CD14-positive monocyte (primary cell): Measurements from ENCODE around the gene SLF2. TPM values are rescaled to one million over a fixed set of nuclear protein-coding genes. Genes with fewer than 3 reads are reported as not detected.

ENCODE experiments used
- DNase-seq, 3 donors: peaks; one replicate each; pipeline ENCODE4 v3.0.0-alpha.2; 2011 to 2022
- H2AFZ ChIP-seq: 2 replicates; pipeline ENCODE4 v1.6.0; 2012; ENCODE audit warnings: mild to moderate bottlenecking, low read depth, low read length, inconsistent platforms; ENCODE audit not compliant: insufficient read depth, poor library complexity, severe bottlenecking
- H3K27ac ChIP-seq, 2 donors: 1 replicate in 1 of 2; 2 replicates in 1 of 2; pipeline ENCODE4 v1.5.1; 2012 to 2013; ENCODE audit warnings: low read length in 2 of 2, control low read depth in 1 of 2, inconsistent platforms in 1 of 2, low read depth in 1 of 2, mild to moderate bottlenecking in 1 of 2
- H3K27me3 ChIP-seq, 2 donors: one replicate each; pipeline versions ENCODE4 v1.6.0 to v1.6.1; 2011 to 2013; ENCODE audit warnings: low read length in 2 of 2; ENCODE audit not compliant: control insufficient read depth in 2 of 2, insufficient read depth in 2 of 2
- H3K36me3 ChIP-seq, 2 donors: replicated peaks in 1 of 2; 1 replicate in 1 of 2; 2 replicates in 1 of 2; pipeline versions ENCODE4 v1.5.1 to v1.6.1; 2012 to 2013; ENCODE audit warnings: low read length in 2 of 2, control low read depth in 1 of 2, inconsistent platforms in 1 of 2, mild to moderate bottlenecking in 1 of 2; ENCODE audit not compliant: insufficient read depth in 2 of 2, control insufficient read depth in 1 of 2
- H3K4me1 ChIP-seq, 2 donors: 1 replicate in 1 of 2; 2 replicates in 1 of 2; pipeline versions ENCODE4 v1.5.1 to v1.6.1; 2012 to 2013; ENCODE audit warnings: low read length in 2 of 2, control low read depth in 1 of 2, inconsistent platforms in 1 of 2, mild to moderate bottlenecking in 1 of 2, moderate library complexity in 1 of 2; ENCODE audit not compliant: insufficient read depth in 2 of 2, control insufficient read depth in 1 of 2
- H3K4me2 ChIP-seq: replicated peaks from 2 replicates; pipeline ENCODE3; 2012; ENCODE audit warnings: low read length, moderate library complexity, mild to moderate bottlenecking; ENCODE audit not compliant: poor library complexity, severe bottlenecking; ENCODE audit errors: extremely low read depth
- H3K4me3 ChIP-seq, 3 experiments: fragments of 200-600 bp in 1 of 3; sonication (generic) in 1 of 3; replicated peaks in 1 of 3; 1 replicate in 2 of 3; 2 replicates in 1 of 3; pipeline ENCODE4 v1.5.1; 2011 to 2013; ENCODE audit warnings: low read length in 3 of 3, mild to moderate bottlenecking in 3 of 3, control low read depth in 2 of 3, low read depth in 2 of 3, inconsistent platforms in 1 of 3, moderate library complexity in 1 of 3
- H3K79me2 ChIP-seq: 2 replicates; pipeline ENCODE4 v1.6.0; 2012; ENCODE audit warnings: mild to moderate bottlenecking, control low read depth, inconsistent platforms, low read length, moderate library complexity; ENCODE audit not compliant: insufficient read depth
- H3K9ac ChIP-seq: 2 replicates; pipeline ENCODE4 v1.6.0; 2017; ENCODE audit warnings: low read length, mild to moderate bottlenecking; ENCODE audit not compliant: insufficient read depth, poor library complexity, severe bottlenecking
- H3K9me3 ChIP-seq, 2 donors: replicated peaks in 1 of 2; 1 replicate in 1 of 2; 2 replicates in 1 of 2; pipeline versions ENCODE4 v1.5.1 to v1.6.1; 2012 to 2013; ENCODE audit warnings: low read length in 2 of 2, control low read depth in 1 of 2; ENCODE audit not compliant: control insufficient read depth in 1 of 2, insufficient read depth in 1 of 2
- H4K20me1 ChIP-seq: 2 replicates; pipeline ENCODE4 v1.6.0; 2012; ENCODE audit warnings: mild to moderate bottlenecking, low read length, control low read depth, moderate library complexity; ENCODE audit not compliant: insufficient read depth
- H3K27ac Mint-ChIP-seq, 7 donors: one replicate each; pipeline ENCODE4 v1.8.0; 2020; ENCODE audit warnings: mild to moderate bottlenecking in 7 of 7, mixed read lengths in 7 of 7, moderate library complexity in 6 of 7, inconsistent platforms in 2 of 7
- H3K27me3 Mint-ChIP-seq, 3 donors: one replicate each; pipeline ENCODE4 v1.8.0; 2021 to 2022; ENCODE audit warnings: low read depth in 3 of 3, mild to moderate bottlenecking in 3 of 3, mixed read lengths in 3 of 3, moderate library complexity in 3 of 3, inconsistent platforms in 1 of 3
- H3K36me3 Mint-ChIP-seq, 2 donors: one replicate each; pipeline ENCODE4 v1.8.0; 2020; ENCODE audit warnings: mixed read lengths in 2 of 2, inconsistent platforms in 1 of 2, mild to moderate bottlenecking in 1 of 2
- H3K4me1 Mint-ChIP-seq: one replicate; pipeline ENCODE4 v1.8.0; 2020; ENCODE audit warnings: mild to moderate bottlenecking, mixed read lengths
- H3K4me3 Mint-ChIP-seq, 2 donors: one replicate each; pipeline ENCODE4 v1.8.0; 2020; ENCODE audit warnings: mild to moderate bottlenecking in 2 of 2, mixed read lengths in 2 of 2, moderate library complexity in 1 of 2
- H3K9me3 Mint-ChIP-seq, 7 donors: one replicate each; pipeline ENCODE4 v1.8.0; 2020 to 2022; ENCODE audit warnings: mixed read lengths in 7 of 7, mild to moderate bottlenecking in 6 of 7, moderate library complexity in 6 of 7, inconsistent platforms in 2 of 7
- WGBS: methylation state at CpG from one replicate; pipeline ENCODE4 v1.1.5; 2013; ENCODE audit warnings: missing lambda C conversion rate; ENCODE audit not compliant: insufficient coverage; 5-methylcytosine and 5-hydroxymethylcytosine counted together
- intact Hi-C, 2 donors: fragments of 100-400 bp; cut with micrococcal nuclease; formaldehyde crosslinking; loops; one replicate each; pipeline versions ENCODE4 v1.15.0 to v1.15.1; 2023
- polyA plus RNA-seq, 3 donors: library from polyadenylated mRNA; depleted of rRNA in 1 of 3; unstranded in 2 of 3; stranded (reverse) in 1 of 3; fragments of 300-500 nt in 2 of 3; fragments of >200 nt in 1 of 3; fragmentation: Illumina TruSeq in 2 of 3; gene quantifications; 1 replicate in 2 of 3; 2 replicates in 1 of 3; pipeline ENCODE4 v1.2.3, GENCODE V29; 2012 to 2021
- TF ChIP-seq, protein P1 (sequence below): fragments of 200-600 bp; IDR thresholded peaks from one replicate; pipeline ENCODE4 v1.8.0; 2022; ENCODE audit warnings: antibody characterized with exemption, mild to moderate bottlenecking

The SLF2 gene
- polyA plus RNA-seq, 3 donors = 5.8 to 11.3 (median 6.4) TPM

GRCh38 chr10:100997360-100998182 lies 84.8 kb downstream of the SLF2 start:
- Histone ChIP-seq H3K4me3 (peak overlapping the region; percentile 74 to 92 (median 88)), H3K36me3 (peaks cover 3 to 9% of the 10 kb centered on the region in 2 donors), H3K27me3 (no peaks in the 10 kb centered on the region), H2AFZ (peak overlapping the region; percentile 94), H3K79me2 (peaks cover 5% of the 10 kb centered on the region), H3K27ac (peak overlapping the region in 1 of 2 donors; percentile 48), H3K4me1 (peaks cover 35 to 52% of the 10 kb centered on the region in 2 donors), H4K20me1 (no peaks in the 10 kb centered on the region), H3K4me2 (peak overlapping the region; percentile 85), H3K9me3 (no peaks in the 10 kb centered on the region), H3K9ac (peak overlapping the region; percentile 86)
- TF ChIP-seq, protein P1, sequence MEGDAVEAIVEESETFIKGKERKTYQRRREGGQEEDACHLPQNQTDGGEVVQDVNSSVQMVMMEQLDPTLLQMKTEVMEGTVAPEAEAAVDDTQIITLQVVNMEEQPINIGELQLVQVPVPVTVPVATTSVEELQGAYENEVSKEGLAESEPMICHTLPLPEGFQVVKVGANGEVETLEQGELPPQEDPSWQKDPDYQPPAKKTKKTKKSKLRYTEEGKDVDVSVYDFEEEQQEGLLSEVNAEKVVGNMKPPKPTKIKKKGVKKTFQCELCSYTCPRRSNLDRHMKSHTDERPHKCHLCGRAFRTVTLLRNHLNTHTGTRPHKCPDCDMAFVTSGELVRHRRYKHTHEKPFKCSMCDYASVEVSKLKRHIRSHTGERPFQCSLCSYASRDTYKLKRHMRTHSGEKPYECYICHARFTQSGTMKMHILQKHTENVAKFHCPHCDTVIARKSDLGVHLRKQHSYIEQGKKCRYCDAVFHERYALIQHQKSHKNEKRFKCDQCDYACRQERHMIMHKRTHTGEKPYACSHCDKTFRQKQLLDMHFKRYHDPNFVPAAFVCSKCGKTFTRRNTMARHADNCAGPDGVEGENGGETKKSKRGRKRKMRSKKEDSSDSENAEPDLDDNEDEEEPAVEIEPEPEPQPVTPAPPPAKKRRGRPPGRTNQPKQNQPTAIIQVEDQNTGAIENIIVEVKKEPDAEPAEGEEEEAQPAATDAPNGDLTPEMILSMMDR = peak; percentile 97
- peak; percentile 49 to 64 (median 55) for DNase-seq
- Mint-ChIP-seq H3K27me3 (peaks cover 0 to 5% (median 4%) of the 10 kb centered on the region in 3 donors), H3K4me1 (peaks cover 39% of the 10 kb centered on the region), H3K4me3 (peak overlapping the region; percentile 95 to 98), H3K36me3 (peaks cover 13 to 14% of the 10 kb centered on the region in 2 donors), H3K27ac (peak overlapping the region; percentile 50 to 83 (median 74)), H3K9me3 (no peaks in the 10 kb centered on the region)
- WGBS = under 1% methylated on average over 49 of the region's 66 CpGs
- intact Hi-C loops = no loop called here

DNA sequence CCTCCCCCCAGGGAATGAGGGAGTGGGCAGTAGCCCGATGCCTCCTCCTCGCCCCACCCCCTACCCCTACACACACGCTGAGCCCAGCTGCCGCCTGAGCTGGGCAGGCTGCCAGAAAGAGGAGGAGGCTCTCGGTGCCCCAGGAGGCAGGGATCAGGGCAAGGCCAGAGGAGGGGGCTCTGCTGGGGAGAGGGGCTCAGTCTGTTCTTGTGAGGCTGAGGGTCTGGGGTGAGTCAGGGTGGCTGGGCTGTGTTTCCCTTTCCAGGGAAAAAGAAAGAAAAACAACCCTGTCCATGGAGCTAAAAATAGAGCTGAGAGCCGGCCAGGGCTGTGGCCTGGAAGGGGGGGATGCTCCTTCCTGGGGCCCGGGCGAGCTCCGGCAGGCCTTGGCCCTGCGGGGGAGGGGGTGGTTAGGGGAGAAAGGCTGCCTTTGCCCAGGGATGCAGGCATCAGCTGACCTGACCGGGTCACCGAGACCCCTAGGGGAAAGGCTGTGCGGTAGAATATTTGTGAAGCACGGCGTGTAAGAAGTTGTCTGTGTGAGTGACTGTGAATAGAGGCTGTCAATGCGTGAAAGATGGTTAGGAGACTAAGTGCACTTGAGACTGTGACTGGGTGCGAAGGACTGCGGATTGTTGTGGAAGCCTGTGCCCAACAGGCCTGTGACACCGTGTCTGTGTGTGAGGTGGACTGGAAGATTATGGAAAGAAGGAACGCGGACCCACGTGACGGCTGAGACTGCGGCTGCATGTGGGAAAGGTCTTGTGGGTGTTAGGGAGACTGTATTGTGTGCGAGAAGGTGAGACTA lies 85.6 kb downstream of the SLF2 start:
- H3K9ac ChIP-seq = peak overlapping the region; percentile 86
- H3K27ac Mint-ChIP-seq = peak overlapping the region in 6 of 7 donors; percentile 50 to 90 (median 78)
- intact Hi-C loops = no loop called here
- H3K27me3 Mint-ChIP-seq = peaks cover 0 to 5% (median 4%) of the 10 kb centered on the region in 3 donors
- peaks cover 5% of the 10 kb centered on the region for H3K79me2 ChIP-seq
- peak overlapping the region; percentile 85 for H3K4me2 ChIP-seq
- WGBS = under 1% methylated on average over 21 of the region's 25 CpGs
- peak overlapping the region; percentile 95 to 98 for H3K4me3 Mint-ChIP-seq
- peaks cover 5 to 9% of the 10 kb centered on the region in 2 donors for H3K36me3 Mint-ChIP-seq
- H3K4me1 Mint-ChIP-seq = peaks cover 39% of the 10 kb centered on the region
- peaks cover 35 to 52% of the 10 kb centered on the region in 2 donors for H3K4me1 ChIP-seq
- peak overlapping the region; percentile 10 to 40 for H3K27ac ChIP-seq
- TF ChIP-seq, protein P1 = no peak
- peak overlapping the region; percentile 74 to 92 (median 88) for H3K4me3 ChIP-seq
- H3K9me3 Mint-ChIP-seq = no peaks in the 10 kb centered on the region
- H3K27me3 ChIP-seq = no peaks in the 10 kb centered on the region
- peaks cover under 1 to 4% of the 10 kb centered on the region in 2 donors for H3K36me3 ChIP-seq
- H4K20me1 ChIP-seq = no peaks in the 10 kb centered on the region
- no peaks in the 10 kb centered on the region for H3K9me3 ChIP-seq
- peak; percentile 23 to 36 (median 30) for DNase-seq
- peak overlapping the region; percentile 94 for H2AFZ ChIP-seq
